HG03457 (cell line): ENCODE data around the gene PCDHGA1.

ENCODE experiments used
- ATAC-seq: cut with Tn5 transposase; IDR thresholded peaks from one replicate; pipeline ENCODE4 v1.9.1; 2021; ENCODE audit warnings: moderate number of reproducible peaks; ENCODE audit not compliant: unreplicated experiment

PCDHGA1 gene

GRCh38 chr5:141528291-141528984, 198.1 kb downstream of the PCDHGA1 start:
- ATAC-seq: no peak

- ATAC-seq: no peak
Observed at GRCh38 chr5:141529002-141529401, 198.7 kb downstream of the PCDHGA1 start.

- no peak for ATAC-seq
Observed at GRCh38 chr5:141529873-141530272, 199.6 kb downstream of the PCDHGA1 start.

- ATAC-seq: no peak
Observed at GRCh38 chr5:141532726-141533125, 202.4 kb downstream of the PCDHGA1 start.

GRCh38 chr5:141533897-141534296, 203.6 kb downstream of the PCDHGA1 start:
- ATAC-seq: no peak

GRCh38 chr5:141534492-141535213, 204.3 kb downstream of the PCDHGA1 start:
- ATAC-seq: no peak

GRCh38 chr5:141543053-141543452, 212.7 kb downstream of the PCDHGA1 start:
- ATAC-seq: no peak

- no peak for ATAC-seq
Observed at GRCh38 chr5:141547488-141547887, 217.2 kb downstream of the PCDHGA1 start.

- no peak for ATAC-seq
Observed at GRCh38 chr5:141547921-141548320, 217.6 kb downstream of the PCDHGA1 start.

- no peak for ATAC-seq
Observed at GRCh38 chr5:141557681-141558136, 227.4 kb downstream of the PCDHGA1 start.

- ATAC-seq: no peak
Observed at GRCh38 chr5:141558150-141558549, 227.8 kb downstream of the PCDHGA1 start.

GRCh38 chr5:141559461-141559860, 229.1 kb downstream of the PCDHGA1 start:
- no peak for ATAC-seq

- no peak for ATAC-seq
Observed at GRCh38 chr5:141560151-141560550, 229.8 kb downstream of the PCDHGA1 start.

- no peak for ATAC-seq
Observed at GRCh38 chr5:141560725-141561483, 230.6 kb downstream of the PCDHGA1 start.
